ENCODE data around the gene FN1.

FN1 gene

GRCh38 chr2:215435870-215436704, at the start of gene FN1:
Gene FN1, minus strand, starts transcription at chr2:215436068. Its CDS starts 266 bp downstream, at chr2:215435802.
- peak; percentile 64 for DNase-seq (ENCODE audit: insufficient read length, low spot score)
- peak; percentile 73 for TF ChIP-seq POLR2A (IDR thresholded peaks at IDR 0.05; ENCODE audit: low read depth, low read length)
- FAIRE-seq, result no peak

- no peak for TF ChIP-seq POLR2A (IDR thresholded peaks at IDR 0.05; ENCODE audit: low read depth, low read length)
- FAIRE-seq (no peak), DNase-seq (ENCODE audit: insufficient read length, low spot score) (no peak)
Measured at GRCh38 chr2:215485032-215485431, 49.2 kb upstream of the FN1 start.

- TF ChIP-seq POLR2A (IDR thresholded peaks at IDR 0.05; ENCODE audit: low read depth, low read length), result no peak
- FAIRE-seq, result no peak
Measured at GRCh38 chr2:215484570-215484969, 48.7 kb upstream of the FN1 start.

GRCh38 chr2:215483431-215483830, 47.6 kb upstream of the FN1 start:
- no peak for TF ChIP-seq POLR2A (IDR thresholded peaks at IDR 0.05; ENCODE audit: low read depth, low read length)
- DNase-seq (ENCODE audit: insufficient read length, low spot score) (no peak), FAIRE-seq (no peak)

More at GRCh38 chr2:215484570-215484969, 48.7 kb upstream of the FN1 start:
- no peak for DNase-seq (ENCODE audit: insufficient read length, low spot score)

- no peak for TF ChIP-seq POLR2A (IDR thresholded peaks at IDR 0.05; ENCODE audit: low read depth, low read length)
- FAIRE-seq (no peak), DNase-seq (ENCODE audit: insufficient read length, low spot score) (no peak)
Measured at GRCh38 chr2:215479536-215480240, 43.8 kb upstream of the FN1 start.

- FAIRE-seq (no peak), DNase-seq (ENCODE audit: insufficient read length, low spot score) (no peak)
- no peak for TF ChIP-seq POLR2A (IDR thresholded peaks at IDR 0.05; ENCODE audit: low read depth, low read length)
Measured at GRCh38 chr2:215479121-215479520, 43.3 kb upstream of the FN1 start.

GRCh38 chr2:215476424-215476823, 40.6 kb upstream of the FN1 start:
- DNase-seq (ENCODE audit: insufficient read length, low spot score) (no peak), FAIRE-seq (peak; percentile 60)
- TF ChIP-seq POLR2A (IDR thresholded peaks at IDR 0.05; ENCODE audit: low read depth, low read length), result no peak

- DNase-seq (ENCODE audit: insufficient read length, low spot score) (no peak), FAIRE-seq (no peak)
- no peak for TF ChIP-seq POLR2A (IDR thresholded peaks at IDR 0.05; ENCODE audit: low read depth, low read length)
Measured at GRCh38 chr2:215466097-215466909, 30.4 kb upstream of the FN1 start.

GRCh38 chr2:215465256-215465655, 29.4 kb upstream of the FN1 start:
- FAIRE-seq, result no peak

GRCh38 chr2:215461836-215462532, 26.1 kb upstream of the FN1 start:
- no peak for DNase-seq (ENCODE audit: insufficient read length, low spot score)
- no peak for TF ChIP-seq POLR2A (IDR thresholded peaks at IDR 0.05; ENCODE audit: low read depth, low read length)
- FAIRE-seq, result peak; percentile 75

More at GRCh38 chr2:215465256-215465655, 29.4 kb upstream of the FN1 start:
- no peak for TF ChIP-seq POLR2A (IDR thresholded peaks at IDR 0.05; ENCODE audit: low read depth, low read length)
- no peak for DNase-seq (ENCODE audit: insufficient read length, low spot score)

- FAIRE-seq (peak; percentile 15), DNase-seq (ENCODE audit: insufficient read length, low spot score) (no peak)
- no peak for TF ChIP-seq POLR2A (IDR thresholded peaks at IDR 0.05; ENCODE audit: low read depth, low read length)
Measured at GRCh38 chr2:215460682-215461382, 25.0 kb upstream of the FN1 start.

GRCh38 chr2:215455958-215456357, 20.1 kb upstream of the FN1 start:
- no peak for DNase-seq (ENCODE audit: insufficient read length, low spot score)
- TF ChIP-seq POLR2A (IDR thresholded peaks at IDR 0.05; ENCODE audit: low read depth, low read length), result no peak

More at GRCh38 chr2:215455958-215456357, 20.1 kb upstream of the FN1 start:
- no peak for FAIRE-seq

Measured in H54 (cell line).